Stomach (tissue), 9 donors: ENCODE results near the gene ANKLE2. TPM values are rescaled to one million over a fixed set of nuclear protein-coding genes. Genes with fewer than 3 reads are reported as not detected.

Source experiments
- DNase-seq, 2 donors: peaks; one replicate each; pipeline versions ENCODE4 v3.0.0 to v3.0.0-alpha.2; 2013 to 2019
- H3K27ac ChIP-seq, 5 donors: fragments of 200-600 bp in 4 of 5; sonication (generic) in 4 of 5; one replicate each; pipeline ENCODE4 v1.5.1; 2013 to 2019; ENCODE audit warnings: mild to moderate bottlenecking in 1 of 5, moderate library complexity in 1 of 5
- H3K27me3 ChIP-seq, 3 donors: fragments of 200-600 bp; sonication (generic); one replicate each; pipeline ENCODE4 v1.5.1; 2017 to 2019; ENCODE audit warnings: mixed run types in 1 of 3
- H3K36me3 ChIP-seq, 4 donors: fragments of 200-600 bp; sonication (generic); 1 replicate in 3 of 4; 2 replicates in 1 of 4; pipeline ENCODE4 v1.5.1; 2016 to 2019
- H3K4me1 ChIP-seq, 4 donors: fragments of 200-600 bp; sonication (generic); one replicate each; pipeline ENCODE4 v1.5.1; 2016 to 2019
- H3K4me3 ChIP-seq, 4 donors: fragments of 200-600 bp; sonication (generic) in 3 of 4; one replicate each; pipeline ENCODE4 v1.5.1; 2016 to 2019; ENCODE audit warnings: mild to moderate bottlenecking in 1 of 4
- H3K9me3 ChIP-seq, 4 donors: fragments of 200-600 bp; sonication (generic); one replicate each; pipeline ENCODE4 v1.5.1; 2016 to 2019
- EP300 ChIP-seq: sonication (generic); formaldehyde crosslinking; IDR thresholded peaks from one replicate; pipeline ENCODE4 v1.6.1; 2017; ENCODE audit warnings: antibody characterized with exemption
- POLR2A ChIP-seq, 4 donors: fragments of 450-650 bp; IDR thresholded peaks; one replicate each; pipeline ENCODE4 v1.6.1; 2016; ENCODE audit warnings: antibody characterized with exemption in 4 of 4, control low read depth in 2 of 4, mild to moderate bottlenecking in 1 of 4, moderate library complexity in 1 of 4
- POLR2AphosphoS5 ChIP-seq, 3 donors: sonication (generic); formaldehyde crosslinking; IDR thresholded peaks; one replicate each; pipeline ENCODE4 v1.6.1; 2016; ENCODE audit warnings: antibody characterized with exemption in 3 of 3
- WGBS, 5 donors: extraction: QIAGEN DNeasy Blood & Tissue Kit in 3 of 5; methylation state at CpG; one replicate each; pipeline versions ENCODE4 v1.1.5 to v1.1.7; 2013 to 2018; 5-methylcytosine and 5-hydroxymethylcytosine counted together
- intact Hi-C: fragments of 100-400 bp; cut with DNase I; formaldehyde crosslinking; loops from one replicate; pipeline ENCODE4 v1.15.1; 2023; ENCODE audit warnings: low total_unique reads
- polyA plus RNA-seq, 3 donors: library from polyadenylated mRNA; stranded (reverse); fragments of 200-250 nt; gene quantifications; one replicate each; pipeline ENCODE4 v1.2.3, GENCODE V29; 2013
- total RNA-seq, 5 donors: library from RNA; depleted of rRNA; stranded (reverse); fragments of >200 nt; gene quantifications; one replicate each; pipeline versions ENCODE4 v1.1.0 to v1.2.3, GENCODE V29; 2014 to 2016
- TF ChIP-seq, protein P1 (sequence below), 7 experiments: fragments of 450-650 bp in 4 of 7; fragments of 200-600 bp in 3 of 7; sonication (generic) in 3 of 7; IDR thresholded peaks; one replicate each; pipeline ENCODE4 v1.5.1; 2016 to 2019; ENCODE audit warnings: antibody characterized with exemption in 7 of 7, control low read depth in 2 of 7, mild to moderate bottlenecking in 1 of 7
- donor health status: healthy with polysubstance abuse.
- donor health status: Bipolar disorder and iron deficiency.
- donor health status: healthy.

ANKLE2 gene
- total and polyA plus RNA-seq, 8 donors: 8.1 to 75.9 (median 40.8) TPM

DNA sequence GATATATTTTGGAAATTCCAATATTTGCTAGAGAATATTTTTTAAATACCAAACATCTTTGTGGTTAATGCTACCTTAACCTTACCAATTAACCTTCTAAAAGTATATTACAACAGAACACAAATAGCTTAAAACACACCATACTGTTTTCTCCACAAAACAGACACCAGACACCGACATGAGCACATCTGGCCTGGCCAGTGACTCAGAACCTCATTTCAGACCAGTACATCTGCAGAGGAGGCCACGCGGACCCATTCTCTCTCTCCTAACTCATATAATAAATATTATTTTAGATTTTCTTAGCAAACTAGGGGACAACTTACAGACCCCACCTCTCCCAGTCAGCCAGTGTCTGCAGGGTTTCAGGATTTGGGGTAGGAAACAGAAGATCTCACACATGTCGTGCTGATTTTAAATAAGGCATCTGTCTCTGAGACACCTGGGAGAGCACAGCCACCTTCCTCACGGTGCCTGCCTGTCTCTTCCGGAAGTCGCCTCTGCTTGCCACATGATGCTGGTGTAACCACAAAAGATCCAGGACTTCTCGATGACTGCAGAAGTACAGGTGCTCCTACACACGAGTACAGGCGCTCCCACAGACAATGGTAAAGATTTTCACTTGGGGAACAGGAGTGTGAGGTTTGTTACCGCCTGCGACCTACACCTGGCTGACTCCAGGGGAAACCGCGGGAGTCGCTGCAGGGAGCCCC is 9.7 kb upstream of the ANKLE2 start:
- no peaks in the 10 kb centered on the region for H3K27me3 ChIP-seq
- no peaks in the 10 kb centered on the region for H3K9me3 ChIP-seq
- no peak for TF ChIP-seq EP300
- no peak for TF ChIP-seq POLR2A (IDR thresholded peaks at IDR 0.05)
- TF ChIP-seq, protein P1, sequence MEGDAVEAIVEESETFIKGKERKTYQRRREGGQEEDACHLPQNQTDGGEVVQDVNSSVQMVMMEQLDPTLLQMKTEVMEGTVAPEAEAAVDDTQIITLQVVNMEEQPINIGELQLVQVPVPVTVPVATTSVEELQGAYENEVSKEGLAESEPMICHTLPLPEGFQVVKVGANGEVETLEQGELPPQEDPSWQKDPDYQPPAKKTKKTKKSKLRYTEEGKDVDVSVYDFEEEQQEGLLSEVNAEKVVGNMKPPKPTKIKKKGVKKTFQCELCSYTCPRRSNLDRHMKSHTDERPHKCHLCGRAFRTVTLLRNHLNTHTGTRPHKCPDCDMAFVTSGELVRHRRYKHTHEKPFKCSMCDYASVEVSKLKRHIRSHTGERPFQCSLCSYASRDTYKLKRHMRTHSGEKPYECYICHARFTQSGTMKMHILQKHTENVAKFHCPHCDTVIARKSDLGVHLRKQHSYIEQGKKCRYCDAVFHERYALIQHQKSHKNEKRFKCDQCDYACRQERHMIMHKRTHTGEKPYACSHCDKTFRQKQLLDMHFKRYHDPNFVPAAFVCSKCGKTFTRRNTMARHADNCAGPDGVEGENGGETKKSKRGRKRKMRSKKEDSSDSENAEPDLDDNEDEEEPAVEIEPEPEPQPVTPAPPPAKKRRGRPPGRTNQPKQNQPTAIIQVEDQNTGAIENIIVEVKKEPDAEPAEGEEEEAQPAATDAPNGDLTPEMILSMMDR (IDR thresholded peaks at IDR 0.05): no peak
- TF ChIP-seq POLR2AphosphoS5 (IDR thresholded peaks at IDR 0.05): no peak
- intact Hi-C loops: no loop called here
- peak in 1 of 2 donors; percentile 34 for DNase-seq
- 75 to 90% (median 86%) methylated on average over 15 of the region's 15 CpGs for WGBS, 5 donors
- H3K27ac ChIP-seq: peak overlapping the region in 2 of 5 donors; percentile 8 to 70
- H3K4me1 ChIP-seq: peaks cover 7 to 35% (median 12%) of the 10 kb centered on the region in 4 donors
- peaks cover 39 to 74% (median 72%) of the 10 kb centered on the region in 4 donors for H3K36me3 ChIP-seq
- H3K4me3 ChIP-seq: no peak overlapping the region

DNA sequence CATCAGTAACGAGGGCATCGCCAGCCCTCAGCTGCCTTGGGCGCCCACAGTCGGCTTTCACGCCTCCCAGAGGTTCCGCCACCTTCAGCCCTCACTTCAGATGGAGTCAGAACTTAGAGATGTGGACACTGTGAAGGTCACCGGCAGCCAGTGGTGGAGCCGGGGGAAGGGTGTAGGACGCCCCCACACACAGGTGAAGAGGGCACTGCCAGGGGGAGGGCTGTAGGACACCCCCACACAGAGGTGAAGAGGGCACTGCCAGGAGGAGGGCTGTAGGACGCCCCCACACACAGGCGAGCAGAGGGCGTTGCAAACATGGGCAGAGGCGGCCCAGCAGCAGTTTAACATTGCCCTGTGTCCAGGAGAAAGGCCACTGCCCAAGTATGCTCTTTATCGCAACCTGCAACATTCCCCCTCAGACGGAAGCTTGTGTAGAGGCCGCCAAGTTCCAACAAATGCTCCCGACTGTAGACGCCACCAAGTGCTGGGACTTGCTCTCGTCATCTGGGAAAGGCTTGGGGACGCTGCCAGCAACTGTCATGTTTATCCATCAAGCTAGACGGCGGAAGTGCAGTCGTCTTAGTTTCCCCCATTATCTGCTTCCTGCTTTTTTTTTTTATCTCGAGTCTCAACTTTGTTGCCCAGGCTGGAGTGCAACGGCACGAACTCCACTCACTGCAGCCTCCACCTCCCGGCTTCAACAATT is 4.9 kb upstream of the ANKLE2 start:
- 31 to 53% (median 35%) methylated on average over 18 to 27 of the region's 27 CpGs for WGBS, 5 donors
- TF ChIP-seq POLR2A (IDR thresholded peaks at IDR 0.05) (no peak), POLR2AphosphoS5 (IDR thresholded peaks at IDR 0.05) (peak in 1 of 3 donors; percentile 42)
- Histone ChIP-seq H3K4me3 (no peak overlapping the region), H3K27ac (peak overlapping the region; percentile 39 to 72 (median 49)), H3K36me3 (peaks cover 0 to 26% (median 24%) of the 10 kb centered on the region in 4 donors), H3K27me3 (no peaks in the 10 kb centered on the region), H3K9me3 (no peaks in the 10 kb centered on the region), H3K4me1 (peaks cover 7 to 49% (median 24%) of the 10 kb centered on the region in 4 donors)
- intact Hi-C loops: no loop called here
- DNase-seq: peak; percentile 42 to 75

DNA sequence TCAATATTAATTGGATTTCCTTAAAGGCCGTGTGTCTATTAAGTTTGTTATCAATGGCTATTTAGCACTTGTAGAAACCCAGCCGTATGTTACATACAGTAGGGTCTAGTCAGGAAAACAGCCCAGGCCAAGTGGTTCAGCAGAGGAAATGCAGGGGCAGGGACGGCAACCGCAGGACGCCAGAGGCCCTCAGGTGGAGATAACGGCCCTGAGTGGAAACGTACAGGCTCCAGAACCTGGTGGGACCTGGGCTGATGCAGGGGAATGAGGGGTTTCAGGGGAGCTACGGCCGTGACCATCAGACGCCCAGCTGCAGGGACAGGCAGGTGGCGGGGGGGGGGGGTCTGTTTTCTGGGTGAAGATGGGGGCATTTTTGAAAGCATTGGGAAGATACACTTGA is 3.7 kb upstream of the ANKLE2 start:
- intact Hi-C loops: no loop called here
- no peak for DNase-seq
- Histone ChIP-seq H3K4me1 (peaks cover 11 to 55% (median 33%) of the 10 kb centered on the region in 4 donors), H3K9me3 (no peaks in the 10 kb centered on the region), H3K4me3 (no peak overlapping the region), H3K27me3 (no peaks in the 10 kb centered on the region), H3K36me3 (peaks cover 0 to 14% (median 13%) of the 10 kb centered on the region in 4 donors), H3K27ac (no peak overlapping the region)
- no peak for TF ChIP-seq POLR2AphosphoS5 (IDR thresholded peaks at IDR 0.05)
- no peak for TF ChIP-seq EP300
- TF ChIP-seq, protein P1 (IDR thresholded peaks at IDR 0.05): no peak
- TF ChIP-seq POLR2A (IDR thresholded peaks at IDR 0.05): no peak
- WGBS, 5 donors: 53 to 71% (median 63%) methylated on average over 11 of the region's 11 CpGs

DNA sequence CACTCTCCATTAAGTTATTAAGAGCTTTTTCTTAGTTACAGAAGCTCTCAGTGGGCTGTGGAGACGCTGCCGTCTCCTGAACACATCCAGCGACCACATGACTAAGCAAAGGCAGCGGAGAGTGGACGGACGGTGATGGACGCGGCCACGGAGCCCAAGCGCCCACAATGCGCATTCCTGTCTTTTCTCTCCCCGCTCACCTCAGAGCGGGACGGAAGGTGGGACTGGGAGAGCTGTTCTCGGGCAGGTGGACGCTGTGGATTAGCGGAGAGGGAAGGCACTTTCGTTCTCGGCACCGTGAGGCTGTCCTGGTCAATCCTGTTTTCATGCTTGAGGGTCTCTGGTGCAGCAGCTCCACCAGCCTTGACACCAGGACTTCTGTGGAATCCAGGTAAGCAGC is 2.6 kb upstream of the ANKLE2 start:
- Histone ChIP-seq H3K27me3 (no peaks in the 10 kb centered on the region), H3K4me3 (no peak overlapping the region), H3K4me1 (peaks cover 20 to 59% (median 40%) of the 10 kb centered on the region in 4 donors), H3K36me3 (peaks cover 0 to 8% (median 2%) of the 10 kb centered on the region in 4 donors), H3K9me3 (no peaks in the 10 kb centered on the region), H3K27ac (no peak overlapping the region)
- no peak for TF ChIP-seq POLR2A (IDR thresholded peaks at IDR 0.05)
- TF ChIP-seq POLR2AphosphoS5 (IDR thresholded peaks at IDR 0.05): no peak
- no peak for TF ChIP-seq EP300
- TF ChIP-seq, protein P1 (IDR thresholded peaks at IDR 0.05): no peak
- intact Hi-C loops: no loop called here
- 90 to 98% (median 95%) methylated on average over 20 of the region's 20 CpGs for WGBS, 5 donors
- DNase-seq: no peak
